ENCODE measurements around the gene SLC1A5. TPM values are rescaled to one million over a fixed set of nuclear protein-coding genes. Genes with fewer than 3 reads are reported as not detected.
A peak's percentile ranks its signal among the peaks of the same experiment; 100 is the strongest.

SLC1A5 gene
- total and polyA plus RNA-seq, 2 donors (not counting 3 experiments of a cell fraction or from before 2014, with no cell fraction given) = 114 TPM

DNA sequence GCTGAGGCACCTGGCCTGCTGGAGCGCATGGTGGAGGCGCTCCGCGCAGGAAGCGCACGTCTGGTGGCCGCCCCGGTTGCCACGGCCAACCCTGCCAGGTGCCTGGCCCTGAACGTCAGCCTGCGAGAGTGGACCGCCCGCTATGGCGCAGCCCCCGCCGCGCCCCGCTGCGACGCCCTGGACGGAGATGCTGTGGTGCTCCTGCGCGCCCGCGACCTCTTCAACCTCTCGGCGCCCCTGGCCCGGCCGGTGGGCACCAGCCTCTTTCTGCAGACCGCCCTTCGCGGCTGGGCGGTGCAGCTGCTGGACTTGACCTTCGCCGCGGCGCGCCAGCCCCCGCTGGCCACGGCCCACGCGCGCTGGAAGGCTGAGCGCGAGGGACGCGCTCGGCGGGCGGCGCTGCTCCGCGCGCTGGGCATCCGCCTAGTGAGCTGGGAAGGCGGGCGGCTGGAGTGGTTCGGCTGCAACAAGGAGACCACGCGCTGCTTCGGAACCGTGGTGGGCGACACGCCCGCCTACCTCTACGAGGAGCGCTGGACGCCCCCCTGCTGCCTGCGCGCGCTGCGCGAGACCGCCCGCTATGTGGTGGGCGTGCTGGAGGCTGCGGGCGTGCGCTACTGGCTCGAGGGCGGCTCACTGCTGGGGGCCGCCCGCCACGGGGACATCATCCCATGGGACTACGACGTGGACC is 32.4 kb downstream of the SLC1A5 start:
- H3K4me3 ChIP-seq (replicated peaks in 1 of 3; ENCODE audit: insufficient read depth in 1 of 3, low read depth in 1 of 3, low read length in 3 of 3) = no peak overlapping the region
- dilution Hi-C loops (cut with MboI; ENCODE audit: extremely low pct_ligation_motif_present, low sequenced_read_pairs) = no loop called here

More for the DNA sequence above, 32.4 kb downstream of the SLC1A5 start:
- ChIA-PET CTCF (interaction anchor here (0.5 to 6.3 kb wide), 9 partner anchors 10 to 235 kb away, joined by 3 to 128 read pairs (median 4); partner anchors contain the start of genes FKRP and PTGIR), POLR2A (no interaction called here)
- Histone ChIP-seq H3K9me3 (replicated peaks; ENCODE audit: control insufficient read depth, insufficient read depth, low read length) (no peaks in the 10 kb centered on the region), H3K27ac (ENCODE audit: insufficient read depth, low read depth, low read length) (no peak overlapping the region), H3K9me1 (replicated peaks; ENCODE audit: control insufficient read depth, extremely low read depth, insufficient read depth, low read length) (no peaks in the 10 kb centered on the region), H3K36me3 (ENCODE audit: control insufficient read depth in 2 of 2, extremely low read depth in 1 of 2, insufficient read depth in 2 of 2, low read length in 2 of 2) (peaks cover 0 to 2% of the 10 kb centered on the region in 2 experiments), H3K9ac (replicated peaks; ENCODE audit: extremely low read depth, insufficient read depth, low read length) (no peak overlapping the region), H3K4me2 (ENCODE audit: insufficient read depth, low read length) (no peak overlapping the region), H3K79me2 (ENCODE audit: control insufficient read depth, insufficient read depth, low read length) (no peaks in the 10 kb centered on the region), H4K20me1 (replicated peaks; ENCODE audit: control insufficient read depth, extremely low read depth, insufficient read depth, low read length) (no peaks in the 10 kb centered on the region), H3K4me1 (ENCODE audit: control insufficient read depth, extremely low read depth, insufficient read depth, low read length) (peaks cover 27% of the 10 kb centered on the region), H2AFZ (ENCODE audit: low read depth, low read length) (peak overlapping the region; percentile 37), H3K27me3 (ENCODE audit: control insufficient read depth in 2 of 2, insufficient read depth in 2 of 2, low read length in 2 of 2) (no peaks in the 10 kb centered on the region)
- FAIRE-seq = no peak
- TF ChIP-seq, protein P1, sequence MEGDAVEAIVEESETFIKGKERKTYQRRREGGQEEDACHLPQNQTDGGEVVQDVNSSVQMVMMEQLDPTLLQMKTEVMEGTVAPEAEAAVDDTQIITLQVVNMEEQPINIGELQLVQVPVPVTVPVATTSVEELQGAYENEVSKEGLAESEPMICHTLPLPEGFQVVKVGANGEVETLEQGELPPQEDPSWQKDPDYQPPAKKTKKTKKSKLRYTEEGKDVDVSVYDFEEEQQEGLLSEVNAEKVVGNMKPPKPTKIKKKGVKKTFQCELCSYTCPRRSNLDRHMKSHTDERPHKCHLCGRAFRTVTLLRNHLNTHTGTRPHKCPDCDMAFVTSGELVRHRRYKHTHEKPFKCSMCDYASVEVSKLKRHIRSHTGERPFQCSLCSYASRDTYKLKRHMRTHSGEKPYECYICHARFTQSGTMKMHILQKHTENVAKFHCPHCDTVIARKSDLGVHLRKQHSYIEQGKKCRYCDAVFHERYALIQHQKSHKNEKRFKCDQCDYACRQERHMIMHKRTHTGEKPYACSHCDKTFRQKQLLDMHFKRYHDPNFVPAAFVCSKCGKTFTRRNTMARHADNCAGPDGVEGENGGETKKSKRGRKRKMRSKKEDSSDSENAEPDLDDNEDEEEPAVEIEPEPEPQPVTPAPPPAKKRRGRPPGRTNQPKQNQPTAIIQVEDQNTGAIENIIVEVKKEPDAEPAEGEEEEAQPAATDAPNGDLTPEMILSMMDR (IDR thresholded peaks at IDR 0.05; ENCODE audit: extremely low read depth in 1 of 2, insufficient read depth in 1 of 2, low read depth in 1 of 2, low read length in 2 of 2) = no peak
- TF ChIP-seq MYC (IDR thresholded peaks at IDR 0.05; ENCODE audit: low read depth, low read length) = no peak
- no peak for TF ChIP-seq FOS (IDR thresholded peaks at IDR 0.05; ENCODE audit: borderline replicate concordance, insufficient read depth, low read length)
- TF ChIP-seq JUN (IDR thresholded peaks at IDR 0.05; ENCODE audit: borderline replicate concordance, insufficient read depth, insufficient read length, low read depth) = no peak
- no peak for TF ChIP-seq POLR2A (IDR thresholded peaks at IDR 0.05; ENCODE audit: low read depth, low read length)
- DNase-seq (ENCODE audit: low read depth, low spot score) = no peak
- no TSS peak for BruUV-seq (replicated peaks)
- intact Hi-C loops (cut with micrococcal nuclease) = loop anchor here (1.0 kb wide), 1 partner anchor 30 kb away; no protein-coding TSS in a partner anchor

All from endothelial cell of umbilical vein (primary cell).